Vagina (tissue), 2 donors: Measurements from ENCODE around the gene PLD6.

Experiments used
- CTCF ChIP-seq, 3 experiments: fragments of 450-650 bp in 2 of 3; fragments of 200-600 bp in 1 of 3; sonication (generic) in 1 of 3; IDR thresholded peaks; one replicate each; pipeline ENCODE4 v1.5.1; 2017 to 2019; ENCODE audit warnings: antibody characterized with exemption in 3 of 3, mild to moderate bottlenecking in 2 of 3, moderate library complexity in 2 of 3
- POLR2A ChIP-seq, 2 donors: fragments of 450-650 bp; IDR thresholded peaks; one replicate each; pipeline ENCODE4 v1.6.1; 2017; ENCODE audit warnings: antibody characterized with exemption in 2 of 2, mild to moderate bottlenecking in 2 of 2, moderate library complexity in 2 of 2

- TF ChIP-seq POLR2A (IDR thresholded peaks at IDR 0.05) (no peak), CTCF (IDR thresholded peaks at IDR 0.05) (no peak)
Measured at GRCh38 chr17:17171186-17171585, 34.9 kb downstream of the PLD6 start.
